ENCODE results near the gene TAF4B. TPM values are rescaled to one million over a fixed set of nuclear protein-coding genes. Genes with fewer than 3 reads are reported as not detected.

TAF4B gene
- total RNA-seq, 3 donors from 2014 or later: 22.5 to 27.2 (median 23.0) TPM

- Mint-ChIP-seq H3K4me1 (ENCODE audit: low read depth) (no peaks in the 10 kb centered on the region), H3K4me3 (no peak overlapping the region), H3K9me3 (no peaks in the 10 kb centered on the region), H3K27me3 (ENCODE audit: low read depth) (no peaks in the 10 kb centered on the region), H3K36me3 (ENCODE audit: insufficient read depth) (peaks cover 1% of the 10 kb centered on the region)
- ATAC-seq: no peak
- no peak for DNase-seq
These were observed 170.8 kb downstream of the TAF4B start for GRCh38 chr18:26397019-26397418.

- H3K4me3 Mint-ChIP-seq: no peak overlapping the region
- ATAC-seq (no peak), DNase-seq (no peak)
- no peaks in the 10 kb centered on the region for H3K27me3 Mint-ChIP-seq (ENCODE audit: low read depth)
- peaks cover 5% of the 10 kb centered on the region for H3K36me3 Mint-ChIP-seq (ENCODE audit: insufficient read depth)
- H3K9me3 Mint-ChIP-seq: no peaks in the 10 kb centered on the region
- no peaks in the 10 kb centered on the region for H3K4me1 Mint-ChIP-seq (ENCODE audit: low read depth)
These were observed 177.2 kb downstream of the TAF4B start for GRCh38 chr18:26403491-26403890.

- DNase-seq (no peak), ATAC-seq (peak in 1 of 2 donors; percentile 53)
- Mint-ChIP-seq H3K9me3 (no peaks in the 10 kb centered on the region), H3K36me3 (ENCODE audit: insufficient read depth) (peaks cover 5% of the 10 kb centered on the region), H3K4me1 (ENCODE audit: low read depth) (no peaks in the 10 kb centered on the region), H3K4me3 (no peak overlapping the region), H3K27me3 (ENCODE audit: low read depth) (no peaks in the 10 kb centered on the region)
These were observed 179.1 kb downstream of the TAF4B start for GRCh38 chr18:26405190-26405801.

- no peaks in the 10 kb centered on the region for H3K27me3 Mint-ChIP-seq (ENCODE audit: low read depth)
- no peak for DNase-seq
These were observed 180.1 kb downstream of the TAF4B start for GRCh38 chr18:26406324-26406723.

GRCh38 chr18:26406854-26407517 is 180.7 kb downstream of the TAF4B start:
- no peak for ATAC-seq
- Mint-ChIP-seq H3K27me3 (ENCODE audit: low read depth) (no peaks in the 10 kb centered on the region), H3K4me1 (ENCODE audit: low read depth) (no peaks in the 10 kb centered on the region), H3K9me3 (no peaks in the 10 kb centered on the region), H3K36me3 (ENCODE audit: insufficient read depth) (peaks cover 5% of the 10 kb centered on the region), H3K4me3 (no peak overlapping the region)
- DNase-seq: no peak

More at GRCh38 chr18:26406324-26406723, 180.1 kb downstream of the TAF4B start:
- ATAC-seq: no peak
- no peaks in the 10 kb centered on the region for H3K4me1 Mint-ChIP-seq (ENCODE audit: low read depth)
- H3K9me3 Mint-ChIP-seq: no peaks in the 10 kb centered on the region
- H3K4me3 Mint-ChIP-seq: no peak overlapping the region
- peaks cover 5% of the 10 kb centered on the region for H3K36me3 Mint-ChIP-seq (ENCODE audit: insufficient read depth)

GRCh38 chr18:26407736-26408601 is 181.7 kb downstream of the TAF4B start:
- no peak for DNase-seq
- no peaks in the 10 kb centered on the region for H3K4me1 Mint-ChIP-seq (ENCODE audit: low read depth)
- no peaks in the 10 kb centered on the region for H3K36me3 Mint-ChIP-seq (ENCODE audit: insufficient read depth)
- no peaks in the 10 kb centered on the region for H3K9me3 Mint-ChIP-seq
- ATAC-seq: no peak
- H3K4me3 Mint-ChIP-seq: no peak overlapping the region
- no peaks in the 10 kb centered on the region for H3K27me3 Mint-ChIP-seq (ENCODE audit: low read depth)

- no peaks in the 10 kb centered on the region for H3K27me3 Mint-ChIP-seq (ENCODE audit: low read depth)
- no peak for ATAC-seq
- no peaks in the 10 kb centered on the region for H3K9me3 Mint-ChIP-seq
- DNase-seq: no peak
- no peaks in the 10 kb centered on the region for H3K4me1 Mint-ChIP-seq (ENCODE audit: low read depth)
- H3K36me3 Mint-ChIP-seq (ENCODE audit: insufficient read depth): no peaks in the 10 kb centered on the region
- H3K4me3 Mint-ChIP-seq: no peak overlapping the region
These were observed 182.8 kb downstream of the TAF4B start for GRCh38 chr18:26409091-26409490.

GRCh38 chr18:26414901-26415440 is 188.7 kb downstream of the TAF4B start:
- Mint-ChIP-seq H3K9me3 (no peaks in the 10 kb centered on the region), H3K4me3 (no peak overlapping the region), H3K36me3 (ENCODE audit: insufficient read depth) (no peaks in the 10 kb centered on the region), H3K27me3 (ENCODE audit: low read depth) (no peaks in the 10 kb centered on the region), H3K4me1 (ENCODE audit: low read depth) (no peaks in the 10 kb centered on the region)
- ATAC-seq (no peak), DNase-seq (no peak)

- DNase-seq (no peak), ATAC-seq (no peak)
- no peaks in the 10 kb centered on the region for H3K4me1 Mint-ChIP-seq (ENCODE audit: low read depth)
- H3K9me3 Mint-ChIP-seq: no peaks in the 10 kb centered on the region
- H3K36me3 Mint-ChIP-seq (ENCODE audit: insufficient read depth): no peaks in the 10 kb centered on the region
- H3K4me3 Mint-ChIP-seq: no peak overlapping the region
- H3K27me3 Mint-ChIP-seq (ENCODE audit: low read depth): no peaks in the 10 kb centered on the region
These were observed 189.4 kb downstream of the TAF4B start for GRCh38 chr18:26415631-26416030.

GRCh38 chr18:26416652-26417150 is 190.5 kb downstream of the TAF4B start:
- no peaks in the 10 kb centered on the region for H3K27me3 Mint-ChIP-seq (ENCODE audit: low read depth)
- H3K36me3 Mint-ChIP-seq (ENCODE audit: insufficient read depth): no peaks in the 10 kb centered on the region
- no peak for DNase-seq
- no peak for ATAC-seq
- H3K4me3 Mint-ChIP-seq: no peak overlapping the region
- no peaks in the 10 kb centered on the region for H3K4me1 Mint-ChIP-seq (ENCODE audit: low read depth)
- no peaks in the 10 kb centered on the region for H3K9me3 Mint-ChIP-seq

GRCh38 chr18:26417190-26417589 is 190.9 kb downstream of the TAF4B start:
- H3K4me1 Mint-ChIP-seq (ENCODE audit: low read depth): no peaks in the 10 kb centered on the region
- no peak overlapping the region for H3K4me3 Mint-ChIP-seq
- no peaks in the 10 kb centered on the region for H3K9me3 Mint-ChIP-seq
- H3K36me3 Mint-ChIP-seq (ENCODE audit: insufficient read depth): no peaks in the 10 kb centered on the region
- DNase-seq: no peak
- no peaks in the 10 kb centered on the region for H3K27me3 Mint-ChIP-seq (ENCODE audit: low read depth)
- no peak for ATAC-seq

- Mint-ChIP-seq H3K27me3 (ENCODE audit: low read depth) (no peaks in the 10 kb centered on the region), H3K36me3 (ENCODE audit: insufficient read depth) (no peaks in the 10 kb centered on the region), H3K4me1 (ENCODE audit: low read depth) (no peaks in the 10 kb centered on the region), H3K4me3 (no peak overlapping the region), H3K9me3 (no peaks in the 10 kb centered on the region)
- no peak for ATAC-seq
- no peak for DNase-seq
These were observed 192.0 kb downstream of the TAF4B start for GRCh38 chr18:26418225-26418624.

GRCh38 chr18:26419746-26420145 is 193.5 kb downstream of the TAF4B start:
- Mint-ChIP-seq H3K4me3 (no peak overlapping the region), H3K36me3 (ENCODE audit: insufficient read depth) (no peaks in the 10 kb centered on the region), H3K27me3 (ENCODE audit: low read depth) (no peaks in the 10 kb centered on the region), H3K4me1 (ENCODE audit: low read depth) (no peaks in the 10 kb centered on the region), H3K9me3 (no peaks in the 10 kb centered on the region)
- no peak for ATAC-seq
- no peak for DNase-seq

GRCh38 chr18:26421503-26421902 is 195.3 kb downstream of the TAF4B start:
- Mint-ChIP-seq H3K9me3 (no peaks in the 10 kb centered on the region), H3K27me3 (ENCODE audit: low read depth) (no peaks in the 10 kb centered on the region), H3K4me3 (no peak overlapping the region), H3K36me3 (ENCODE audit: insufficient read depth) (no peaks in the 10 kb centered on the region), H3K4me1 (ENCODE audit: low read depth) (no peaks in the 10 kb centered on the region)
- DNase-seq (no peak), ATAC-seq (no peak)

Data from activated T-cell treated with anti-CD3 and anti-CD28 coated beads, Interleukin-2, amount 50 U/mL, for 4 hours (primary cell).